IPS DF 6.9 (cell line): Measurements from ENCODE around the gene WDHD1.

ENCODE experiments used
- DNase-seq: peaks from one replicate; pipeline ENCODE4 v3.0.0-alpha.2; 2013; ENCODE audit warnings: low read depth, low spot score
- H3K27ac ChIP-seq: one replicate; pipeline ENCODE4 v1.5.1; 2013; ENCODE audit warnings: low read length, control low read depth
- H3K27me3 ChIP-seq: 2 replicates; pipeline ENCODE4 v1.6.1; 2013; ENCODE audit warnings: mild to moderate bottlenecking, low read length; ENCODE audit not compliant: control insufficient read depth, insufficient read depth
- H3K36me3 ChIP-seq: 2 replicates; pipeline ENCODE4 v1.6.1; 2013; ENCODE audit warnings: low read length; ENCODE audit not compliant: control insufficient read depth, insufficient read depth
- H3K4me1 ChIP-seq: 2 replicates; pipeline ENCODE4 v1.6.1; 2013; ENCODE audit warnings: low read length; ENCODE audit not compliant: control insufficient read depth, insufficient read depth
- H3K4me3 ChIP-seq: 2 replicates; pipeline ENCODE4 v1.5.1; 2013; ENCODE audit warnings: mild to moderate bottlenecking, low read length
- H3K9me3 ChIP-seq: 2 replicates; pipeline ENCODE4 v1.6.1; 2013; ENCODE audit warnings: low read length, inconsistent platforms; ENCODE audit not compliant: control insufficient read depth, insufficient read depth
- WGBS: extraction: QIAGEN DNeasy Blood & Tissue Kit; methylation state at CpG from one replicate; pipeline ENCODE4 v1.1.7; 2013; ENCODE audit warnings: mixed read lengths, missing lambda C conversion rate; ENCODE audit not compliant: insufficient read length, insufficient coverage; 5-methylcytosine and 5-hydroxymethylcytosine counted together

WDHD1 gene

GRCh38 chr14:55019968-55020554 is 6.8 kb downstream of the WDHD1 start:
- WGBS: 100% methylated on average over 1 of the region's 2 CpGs
- Histone ChIP-seq H3K27me3 (no peaks in the 10 kb centered on the region), H3K4me3 (no peak overlapping the region), H3K4me1 (no peaks in the 10 kb centered on the region), H3K36me3 (no peaks in the 10 kb centered on the region; the same call in 1 of the 2 replicates), H3K9me3 (no peaks in the 10 kb centered on the region), H3K27ac (no peak overlapping the region)
- DNase-seq: no peak

- no peak for DNase-seq
- Histone ChIP-seq H3K36me3 (peaks cover 3% of the 10 kb centered on the region; the same call in 1 of the 2 replicates), H3K9me3 (no peaks in the 10 kb centered on the region), H3K27ac (no peak overlapping the region), H3K27me3 (no peaks in the 10 kb centered on the region), H3K4me3 (no peak overlapping the region), H3K4me1 (no peaks in the 10 kb centered on the region)
- WGBS: no CpG with 5 or more reads among the region's 2 CpGs
Measured at GRCh38 chr14:55015006-55015405, 11.9 kb downstream of the WDHD1 start.

DNA sequence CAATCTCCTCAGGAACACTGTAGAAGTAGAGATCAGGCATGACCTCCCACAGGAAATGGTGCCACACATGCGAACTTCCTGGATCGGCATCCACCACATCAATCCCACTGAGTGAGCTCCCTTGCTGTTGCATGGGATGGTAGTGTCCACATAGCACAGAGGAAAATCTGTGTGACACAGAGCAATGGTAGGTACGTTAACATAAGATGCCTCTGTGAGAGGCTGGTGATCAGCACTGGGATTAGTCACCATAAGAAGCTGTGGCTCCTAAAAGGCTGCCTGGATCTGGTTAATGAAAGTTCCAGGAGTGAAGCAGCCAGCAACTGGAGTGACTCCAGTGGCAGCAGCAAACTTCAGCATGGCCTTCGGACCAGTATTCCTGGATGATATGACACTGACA is 21.8 kb downstream of the WDHD1 start:
- Histone ChIP-seq H3K36me3 (peaks cover 19% of the 10 kb centered on the region), H3K9me3 (no peaks in the 10 kb centered on the region), H3K27me3 (no peaks in the 10 kb centered on the region), H3K4me3 (no peak overlapping the region), H3K4me1 (no peaks in the 10 kb centered on the region), H3K27ac (no peak overlapping the region)
- WGBS: no CpG with 5 or more reads among the region's 4 CpGs
- no peak for DNase-seq

- Histone ChIP-seq H3K9me3 (no peaks in the 10 kb centered on the region), H3K27me3 (no peaks in the 10 kb centered on the region), H3K27ac (no peak overlapping the region), H3K36me3 (peaks cover 19% of the 10 kb centered on the region), H3K4me3 (no peak overlapping the region), H3K4me1 (no peaks in the 10 kb centered on the region)
- DNase-seq: no peak
- WGBS: no CpG with 5 or more reads among the region's 3 CpGs
Measured at GRCh38 chr14:55000381-55000780, 26.5 kb downstream of the WDHD1 start.

- H3K36me3 ChIP-seq: peaks cover 15% of the 10 kb centered on the region; the same call in 1 of the 2 replicates
- no peak for DNase-seq
- no peak overlapping the region for H3K27ac ChIP-seq
- no peaks in the 10 kb centered on the region; the same call in 1 of the 2 replicates for H3K9me3 ChIP-seq
- WGBS: no CpG with 5 or more reads among the region's 4 CpGs
- no peak overlapping the region for H3K4me3 ChIP-seq
- H3K4me1 ChIP-seq: no peaks in the 10 kb centered on the region
- H3K27me3 ChIP-seq: no peaks in the 10 kb centered on the region
Measured at GRCh38 chr14:54985156-54985555, 41.7 kb downstream of the WDHD1 start.

GRCh38 chr14:54981698-54982097 is 45.2 kb downstream of the WDHD1 start:
- peaks cover 9% of the 10 kb centered on the region; the same call in 1 of the 2 replicates for H3K36me3 ChIP-seq
- H3K27me3 ChIP-seq: no peaks in the 10 kb centered on the region
- H3K27ac ChIP-seq: no peak overlapping the region
- WGBS: no CpG with 5 or more reads among the region's 6 CpGs
- no peak overlapping the region for H3K4me3 ChIP-seq
- no peaks in the 10 kb centered on the region for H3K4me1 ChIP-seq
- H3K9me3 ChIP-seq: no peaks in the 10 kb centered on the region; the same call in 1 of the 2 replicates
- DNase-seq: no peak

DNA sequence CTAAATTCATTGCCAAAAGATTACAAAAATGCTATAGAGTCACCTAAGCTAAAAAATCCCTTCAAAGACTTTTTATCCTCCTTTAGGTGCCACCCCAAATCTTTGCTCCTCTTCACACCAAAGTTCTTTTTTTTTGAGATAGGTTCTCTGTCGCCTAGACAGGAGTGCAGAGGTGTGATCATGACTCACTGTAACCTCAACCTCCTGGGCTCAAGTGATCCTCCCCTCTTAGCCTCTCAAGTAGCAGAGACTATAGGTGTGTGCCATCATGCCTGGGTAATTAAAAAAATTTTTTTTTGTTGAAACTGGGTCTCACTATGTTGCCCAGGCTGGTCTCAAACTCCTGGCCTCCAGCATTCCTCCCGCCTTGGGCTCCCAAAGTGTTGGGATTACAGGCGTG is 47.9 kb downstream of the WDHD1 start:
- whole genome bisulfite sequencing: no CpG with 5 or more reads among the region's 3 CpGs

GRCh38 chr14:54976316-54976715 is 50.6 kb downstream of the WDHD1 start:
- Histone ChIP-seq H3K4me3 (no peak overlapping the region), H3K27ac (no peak overlapping the region), H3K27me3 (no peaks in the 10 kb centered on the region), H3K4me1 (no peaks in the 10 kb centered on the region), H3K36me3 (peaks cover 2% of the 10 kb centered on the region; the same call in 1 of the 2 replicates), H3K9me3 (no peaks in the 10 kb centered on the region)
- WGBS: no CpG with 5 or more reads among the region's 4 CpGs
- DNase-seq: no peak

More for the DNA sequence above, 47.9 kb downstream of the WDHD1 start:
- Histone ChIP-seq H3K27me3 (no peaks in the 10 kb centered on the region), H3K36me3 (peaks cover 4% of the 10 kb centered on the region; the same call in 1 of the 2 replicates), H3K9me3 (no peaks in the 10 kb centered on the region), H3K4me1 (no peaks in the 10 kb centered on the region), H3K27ac (no peak overlapping the region), H3K4me3 (no peak overlapping the region)
- DNase-seq: no peak

DNA sequence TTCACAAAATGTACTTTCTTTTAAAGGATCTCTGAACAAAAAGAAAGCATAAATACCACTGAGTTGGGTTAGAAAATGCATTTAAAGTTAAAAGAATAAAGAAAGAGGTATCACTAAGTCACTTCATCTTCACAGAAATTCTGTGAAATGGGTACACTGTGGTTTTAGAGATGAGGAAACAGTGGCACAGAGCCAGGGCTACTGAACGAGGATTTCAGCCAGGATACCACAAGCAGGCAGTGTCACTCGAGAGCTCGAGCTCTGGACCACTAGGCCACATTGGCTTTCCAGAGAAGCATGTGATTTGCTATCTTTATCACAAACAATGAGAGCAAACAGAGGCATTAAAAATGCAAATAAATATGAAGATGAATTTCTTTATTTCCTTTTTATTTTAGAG is 51.0 kb downstream of the WDHD1 start:
- Histone ChIP-seq H3K4me1 (no peaks in the 10 kb centered on the region), H3K9me3 (no peaks in the 10 kb centered on the region), H3K4me3 (no peak overlapping the region), H3K27ac (no peak overlapping the region), H3K27me3 (no peaks in the 10 kb centered on the region), H3K36me3 (peaks cover 2% of the 10 kb centered on the region; the same call in 1 of the 2 replicates)
- WGBS: no CpG with 5 or more reads among the region's 3 CpGs
- no peak for DNase-seq

DNA sequence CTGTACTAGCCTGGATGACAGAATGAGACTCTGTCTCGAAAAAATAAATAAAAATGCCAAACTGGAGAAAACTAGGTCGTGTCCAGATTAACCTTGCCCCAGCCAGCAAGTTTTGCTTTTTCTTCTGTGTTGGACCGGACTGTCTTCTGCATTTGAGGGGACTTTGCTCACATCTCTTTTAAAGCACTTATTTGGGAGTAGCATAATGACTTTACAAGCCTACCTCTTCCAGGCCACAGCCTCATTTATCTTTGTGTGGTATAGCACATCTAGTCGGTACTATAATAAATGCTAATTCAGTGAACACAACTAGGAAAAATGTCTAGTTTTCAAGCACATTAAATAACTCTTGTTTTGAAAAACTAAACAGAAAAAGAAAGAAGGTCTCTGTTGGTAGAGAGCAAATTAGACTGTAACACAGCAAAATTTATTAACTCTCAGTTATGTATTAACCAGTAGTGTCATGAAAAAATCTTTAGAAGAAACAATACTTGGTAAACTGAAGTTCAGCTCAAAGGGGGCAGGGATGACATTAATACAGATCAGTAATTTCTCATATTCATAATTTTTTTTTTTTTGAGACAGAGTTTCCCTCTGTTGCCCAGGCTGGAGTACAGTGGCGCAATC is 52.0 kb downstream of the WDHD1 start:
- H3K27me3 ChIP-seq: no peaks in the 10 kb centered on the region
- H3K4me3 ChIP-seq: no peak overlapping the region
- no CpG with 5 or more reads among the region's 5 CpGs for whole genome bisulfite sequencing
- no peaks in the 10 kb centered on the region for H3K9me3 ChIP-seq
- no peak for DNase-seq
- H3K36me3 ChIP-seq: peaks cover under 1% of the 10 kb centered on the region; the same call in 1 of the 2 replicates
- no peak overlapping the region for H3K27ac ChIP-seq
- no peaks in the 10 kb centered on the region for H3K4me1 ChIP-seq

DNA sequence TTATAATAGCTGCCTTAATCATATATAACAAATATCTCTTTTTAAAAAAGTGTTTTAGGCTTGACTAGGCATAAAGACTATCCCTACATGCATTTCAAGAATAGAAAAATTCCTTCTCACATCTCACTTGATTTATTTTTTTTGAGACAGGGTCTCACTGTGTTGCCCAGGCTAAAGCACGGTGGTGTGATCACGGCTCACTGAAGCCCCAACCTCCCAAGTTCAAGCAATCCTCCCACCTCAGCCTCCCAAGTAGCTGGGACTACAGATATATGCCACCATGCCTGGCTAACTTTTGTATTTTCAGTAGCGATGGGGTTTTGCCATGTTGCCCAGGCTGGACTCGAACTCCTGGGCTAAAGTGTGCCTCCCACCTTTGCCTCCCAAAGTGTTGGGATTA is 59.4 kb downstream of the WDHD1 start:
- H3K36me3 ChIP-seq: no peaks in the 10 kb centered on the region; the same call in 1 of the 2 replicates
- no peaks in the 10 kb centered on the region for H3K4me1 ChIP-seq
- no peak overlapping the region for H3K4me3 ChIP-seq
- no CpG with 5 or more reads among the region's 4 CpGs for WGBS
- no peak overlapping the region for H3K27ac ChIP-seq
- no peaks in the 10 kb centered on the region for H3K27me3 ChIP-seq
- DNase-seq: no peak
- no peaks in the 10 kb centered on the region for H3K9me3 ChIP-seq
